ENCODE data around the gene COBLL1.
"Not testable (repeated sequence)": the region's sequence is repeated elsewhere in the genome, so short reads cannot be mapped to it uniquely, and the experiment has no call there.

COBLL1 gene

DNA sequence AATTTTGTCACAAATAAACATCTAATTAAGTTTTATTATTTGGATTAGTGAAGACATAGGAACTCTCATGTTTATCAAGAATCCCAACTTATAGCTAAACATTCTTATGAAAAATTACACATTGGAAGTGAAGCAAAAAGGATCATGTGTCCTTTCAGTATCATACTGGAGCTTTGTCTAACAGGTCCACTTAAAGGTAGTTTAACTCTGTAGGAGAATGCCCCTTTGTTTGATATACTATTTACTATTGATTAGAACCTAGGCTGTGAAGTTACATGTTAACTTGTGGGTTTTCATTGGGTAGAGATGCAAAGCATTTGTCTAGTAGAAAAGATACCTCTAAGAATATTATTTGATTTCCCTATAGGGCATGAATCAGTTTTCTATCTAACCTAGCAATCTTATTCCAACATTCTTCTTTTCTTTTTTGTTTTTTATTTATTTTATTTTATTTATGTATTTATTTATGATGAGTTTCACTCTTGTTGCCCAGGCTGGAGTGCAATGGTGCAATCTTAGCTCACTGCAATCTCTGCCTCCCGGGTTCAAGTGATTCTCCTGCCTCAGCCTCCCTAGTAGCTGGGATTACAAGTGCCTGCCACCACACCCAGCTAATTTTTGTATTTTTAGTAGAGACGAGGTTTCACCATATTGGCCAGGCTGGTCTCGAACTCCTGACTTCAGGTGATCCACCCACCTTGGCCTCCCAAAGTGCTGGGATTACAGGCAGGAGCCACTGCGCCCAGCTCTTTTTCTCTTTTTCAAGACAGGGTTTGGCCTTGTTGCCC lies 18.5 kb upstream of the COBLL1 start:
- DNase-seq: not testable (repeated sequence)

- DNase-seq: no peak
These were observed 17.7 kb upstream of the COBLL1 start for GRCh38 chr2:164859251-164859818.

DNA sequence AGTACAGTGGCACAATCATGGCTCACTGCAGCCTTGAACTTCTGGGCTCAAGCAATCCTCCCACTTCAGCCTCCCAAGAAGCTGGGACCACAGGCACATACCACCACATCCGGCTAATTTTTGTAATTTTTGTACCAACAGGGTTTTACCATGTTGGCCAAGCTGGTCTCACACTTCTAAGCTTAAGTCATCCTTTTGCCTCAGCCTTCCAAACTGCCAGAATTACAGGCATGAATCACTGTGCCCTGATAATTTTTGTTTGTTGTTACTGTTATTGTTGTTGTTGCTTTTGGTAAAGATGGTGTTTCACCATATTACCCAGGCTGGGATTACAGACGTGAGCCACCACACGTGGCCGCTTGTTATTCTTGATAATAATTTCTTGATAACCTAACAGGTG lies 10.5 kb upstream of the COBLL1 start:
- DNase-seq: no peak

GRCh38 chr2:164850235-164850634 lies 8.6 kb upstream of the COBLL1 start:
- DNase-seq: no peak

- DNase-seq: no peak
These were observed 7.9 kb upstream of the COBLL1 start for GRCh38 chr2:164849506-164849905.

- DNase-seq: no peak
These were observed 6.5 kb upstream of the COBLL1 start for GRCh38 chr2:164847981-164848741.

- DNase-seq: no peak
These were observed 5.7 kb upstream of the COBLL1 start for GRCh38 chr2:164847291-164847690.

- no peak for DNase-seq
These were observed 4.7 kb upstream of the COBLL1 start for GRCh38 chr2:164846276-164846675.

DNA sequence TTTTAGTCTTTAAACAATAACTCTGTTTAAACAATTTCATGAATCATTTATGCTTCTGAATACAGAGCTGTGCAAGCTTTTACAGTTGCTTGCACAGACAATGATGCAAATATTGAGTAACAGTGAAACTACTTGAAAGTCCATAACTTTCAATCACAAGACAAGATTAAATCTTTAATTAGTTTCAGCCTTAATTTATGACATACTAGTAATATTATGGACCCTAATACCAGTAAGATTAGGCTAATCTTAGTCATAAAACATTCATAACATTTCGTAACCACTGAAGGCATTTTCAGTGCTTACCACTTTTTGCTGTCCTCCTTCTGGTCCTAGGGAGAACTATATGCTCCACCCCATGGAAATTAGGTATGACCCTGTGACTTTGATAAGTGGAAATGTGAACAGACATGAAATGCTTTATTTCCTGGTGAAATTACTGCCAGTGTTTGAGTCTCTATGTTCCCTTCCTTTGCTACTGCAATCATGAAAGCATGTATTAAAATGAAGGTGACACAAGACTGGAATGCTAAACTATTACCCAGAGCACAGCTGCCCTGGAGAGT lies 1.8 kb upstream of the COBLL1 start:
- no peak for DNase-seq

- no peak for DNase-seq
These were observed 972 bp upstream of the COBLL1 start for GRCh38 chr2:164842624-164842966.

DNA sequence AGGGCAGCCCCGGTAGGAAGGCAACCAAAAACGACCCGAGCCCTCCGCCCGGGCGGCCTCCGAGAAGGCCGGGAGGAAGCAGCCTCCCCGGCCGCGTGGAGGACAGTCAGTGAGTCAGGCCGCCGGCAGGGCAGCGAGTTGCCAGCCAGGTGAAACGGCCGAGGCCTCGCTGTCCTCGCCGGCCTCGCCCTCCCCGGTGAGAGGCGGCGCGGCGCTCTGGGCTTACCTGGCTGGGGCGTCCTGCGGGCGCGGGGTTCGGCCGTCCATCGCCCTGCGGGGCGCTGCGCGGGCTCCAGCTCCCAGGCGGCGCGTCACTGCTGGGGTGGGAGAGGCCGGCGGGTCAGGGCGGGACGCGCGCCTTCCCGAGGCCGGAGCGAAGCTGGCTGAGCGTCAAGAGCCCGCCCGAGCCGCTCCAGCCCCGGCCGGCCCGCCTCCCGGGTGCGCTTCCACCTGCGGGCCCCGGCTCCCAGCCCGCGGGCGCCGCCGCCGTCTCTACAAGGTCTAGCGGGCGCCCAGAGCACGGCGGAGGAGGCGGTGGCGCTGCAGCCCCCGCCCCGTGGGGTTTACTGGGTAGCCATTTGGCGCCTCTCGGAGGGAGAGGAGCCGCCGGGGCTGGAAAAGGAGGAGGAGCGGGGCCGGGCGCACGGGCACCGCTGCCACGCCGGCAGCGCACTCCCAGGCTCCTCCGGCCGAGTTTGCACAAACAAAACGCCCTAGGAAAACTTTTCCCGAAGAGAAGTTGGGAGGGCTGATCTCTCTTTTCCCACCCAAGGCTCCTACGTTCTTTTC lies 499 bp downstream of the COBLL1 start:
- no peak for DNase-seq

DNA sequence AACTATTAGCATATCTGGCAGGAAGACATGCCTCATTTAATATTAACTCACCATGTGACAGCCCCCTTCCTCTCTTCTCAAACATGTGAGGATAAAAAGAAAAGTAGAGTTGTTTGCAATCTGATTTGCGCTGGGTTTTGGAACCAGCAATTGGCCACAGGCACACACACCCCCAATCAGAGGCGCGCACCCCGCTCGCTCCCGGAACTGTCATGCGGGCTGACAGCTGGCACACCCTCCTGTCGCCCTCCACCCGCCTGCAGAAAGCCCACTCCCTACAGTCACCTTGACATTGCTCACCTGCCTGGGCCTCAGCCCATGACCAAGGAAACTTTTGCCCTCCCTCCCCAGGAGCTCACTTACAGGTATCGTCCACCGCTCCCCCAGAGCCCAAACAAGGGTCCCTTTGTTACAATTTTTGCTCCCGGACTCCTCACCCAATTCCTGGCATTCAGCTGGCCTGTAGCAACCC lies 1.1 kb downstream of the COBLL1 start:
- no peak for DNase-seq

DNA sequence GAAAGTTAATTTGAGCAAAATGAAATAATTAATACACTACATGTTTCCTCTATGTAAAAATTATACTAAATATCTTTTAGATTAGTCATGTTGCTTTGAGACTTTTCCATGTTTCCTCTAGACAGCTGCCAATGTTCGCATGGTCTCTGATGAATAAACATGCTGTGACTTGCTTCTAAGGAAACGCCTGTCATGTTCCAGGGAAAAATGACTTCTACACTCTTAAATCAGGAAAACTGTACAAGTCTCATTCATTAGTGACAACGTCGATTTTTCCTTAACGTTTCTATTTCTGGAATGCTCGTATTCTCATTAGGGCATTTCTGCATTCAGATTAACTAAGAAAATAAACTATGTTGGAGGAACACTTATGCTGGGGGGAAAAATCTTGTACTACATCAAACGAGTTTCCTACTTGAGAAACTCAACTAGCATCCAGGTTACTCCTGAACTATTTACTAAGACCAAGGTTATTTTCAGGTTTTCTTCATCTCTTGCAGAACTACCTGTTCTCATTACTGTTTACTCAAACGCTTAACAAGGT lies 1.6 kb downstream of the COBLL1 start:
- no peak for DNase-seq

DNA sequence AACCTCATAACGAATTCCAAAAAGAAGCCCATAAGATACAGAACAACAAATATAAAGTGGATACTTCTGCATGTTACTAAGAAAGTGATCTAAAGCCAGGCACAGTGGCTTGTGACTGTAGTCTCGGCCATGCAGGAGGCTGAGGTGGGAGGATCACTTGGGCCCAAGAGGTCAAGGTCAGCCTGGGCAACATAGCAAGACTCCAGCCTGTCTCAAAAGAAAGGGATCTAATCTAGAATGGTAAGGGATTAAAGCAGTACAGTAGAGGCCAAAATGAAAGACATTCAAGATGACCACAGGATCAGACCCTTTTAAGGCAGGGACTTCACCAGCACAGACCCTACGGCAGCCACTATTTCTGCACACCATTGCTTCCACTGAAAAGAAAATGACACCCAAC lies 3.8 kb downstream of the COBLL1 start:
- DNase-seq: no peak

GRCh38 chr2:164836907-164837306 lies 4.7 kb downstream of the COBLL1 start:
- DNase-seq: no peak

DNA sequence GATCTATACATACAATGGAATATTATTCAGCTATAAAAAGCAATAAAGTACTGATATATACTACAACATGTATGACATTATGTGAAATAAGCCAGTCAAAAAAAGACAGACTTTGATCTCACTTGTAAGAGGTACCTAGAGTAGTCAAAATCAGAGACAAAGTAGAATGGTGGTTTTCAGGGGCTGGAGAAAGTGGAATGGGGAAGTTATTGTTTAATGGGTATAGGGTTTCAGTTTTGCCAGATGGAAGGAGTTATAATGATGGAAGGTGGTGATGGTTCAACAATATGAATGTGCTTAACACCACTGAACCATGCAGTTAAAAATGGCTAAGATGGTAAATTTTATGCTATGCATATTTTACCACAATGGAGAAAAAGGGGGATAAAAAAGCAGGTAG lies 6.3 kb downstream of the COBLL1 start:
- no peak for DNase-seq

- DNase-seq: no peak
These were observed 9.7 kb downstream of the COBLL1 start for GRCh38 chr2:164831887-164832286.

- no peak for DNase-seq
These were observed 10.4 kb downstream of the COBLL1 start for GRCh38 chr2:164831180-164831579.

DNA sequence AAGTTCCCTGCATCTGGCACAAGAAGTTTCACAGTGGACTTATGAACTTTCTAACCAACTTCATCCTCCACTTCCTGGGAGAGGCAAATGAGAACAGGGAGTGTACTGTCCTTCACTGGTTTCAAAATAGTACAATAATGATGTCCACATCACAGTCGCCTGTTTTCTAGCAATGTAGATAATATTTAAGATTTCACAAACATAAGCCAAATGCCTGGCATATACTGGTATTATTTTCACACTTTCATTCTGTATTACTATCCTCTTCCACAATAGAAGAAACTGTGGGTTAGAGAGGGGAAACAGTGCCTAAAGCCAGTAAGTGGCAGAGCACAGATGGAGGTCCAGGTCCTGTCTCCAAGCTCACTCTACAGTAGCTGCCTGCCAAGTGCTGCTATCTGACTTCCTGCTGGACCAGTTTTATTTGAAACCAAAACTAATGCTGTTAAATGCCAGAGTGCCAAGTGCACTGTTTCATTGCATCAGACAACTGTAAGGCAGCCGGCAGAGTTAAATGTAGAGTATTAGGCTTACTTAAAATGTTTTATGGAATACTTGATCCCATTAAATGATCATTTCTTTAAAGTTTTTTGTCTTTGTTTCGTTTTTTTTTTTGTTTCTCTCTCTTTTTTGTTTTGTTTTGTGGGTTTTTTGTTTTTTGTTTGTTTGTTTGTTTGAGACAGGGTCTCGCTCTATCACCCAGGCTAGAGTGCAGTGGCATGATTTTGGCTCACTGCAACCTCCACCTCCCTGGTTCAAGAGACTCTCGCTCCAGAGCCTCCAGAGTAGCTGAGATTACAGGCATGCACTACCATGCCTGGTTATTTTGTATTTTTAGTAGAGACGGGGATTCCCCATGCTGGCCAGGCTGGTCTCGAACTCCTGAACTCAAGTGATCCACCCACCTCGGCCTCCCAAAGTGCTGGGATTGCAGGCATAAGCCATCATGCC lies 15.1 kb downstream of the COBLL1 start:
- DNase-seq: no peak

DNA sequence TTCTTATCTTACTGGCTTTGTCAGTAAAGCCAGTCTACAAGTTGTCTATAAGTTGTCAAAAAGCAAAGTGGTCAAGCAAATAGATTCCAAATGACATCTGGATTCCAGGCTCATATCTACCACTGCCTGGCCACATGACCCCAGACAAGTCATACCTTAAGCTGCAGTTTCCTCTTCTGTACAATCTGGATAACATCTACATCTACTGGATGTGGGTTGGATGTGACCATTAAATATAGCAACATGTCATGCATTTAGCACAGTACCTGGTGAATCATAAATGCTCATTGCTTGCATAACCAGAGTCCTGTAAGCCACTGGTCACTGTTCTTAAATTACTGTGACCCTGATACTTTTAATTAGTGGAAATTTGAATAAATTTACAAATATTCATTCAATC lies 16.8 kb downstream of the COBLL1 start:
- no peak for DNase-seq

GRCh38 chr2:164823126-164823525 lies 18.5 kb downstream of the COBLL1 start:
- DNase-seq: no peak
